GM18858 (cell line): ENCODE data around the gene SIRPA.

Experiments
- ATAC-seq: cut with Tn5 transposase; IDR thresholded peaks from one replicate; pipeline ENCODE4 v1.9.1; 2021; ENCODE audit not compliant: unreplicated experiment

SIRPA gene

DNA sequence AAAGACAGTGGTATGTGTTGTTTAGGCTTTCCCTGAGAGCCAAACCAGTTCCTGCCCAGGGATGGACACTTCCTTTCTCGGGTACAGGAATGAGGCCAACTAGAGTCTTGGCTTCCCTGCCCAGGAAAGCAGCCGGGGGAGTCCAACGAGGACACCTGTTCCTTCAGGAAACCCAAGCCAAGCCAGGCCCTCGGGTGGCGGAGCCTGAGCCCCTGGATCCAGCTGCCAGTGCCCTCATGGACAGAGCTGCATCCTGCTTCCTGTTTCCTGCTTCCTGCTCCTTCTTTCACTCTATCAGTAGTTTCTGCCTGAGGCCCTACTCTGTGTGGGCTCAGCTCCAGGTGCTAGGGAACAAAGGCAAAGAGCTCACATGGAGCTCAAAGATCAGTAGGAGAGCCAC lies 7.9 kb upstream of the SIRPA start:
- no peak for ATAC-seq

DNA sequence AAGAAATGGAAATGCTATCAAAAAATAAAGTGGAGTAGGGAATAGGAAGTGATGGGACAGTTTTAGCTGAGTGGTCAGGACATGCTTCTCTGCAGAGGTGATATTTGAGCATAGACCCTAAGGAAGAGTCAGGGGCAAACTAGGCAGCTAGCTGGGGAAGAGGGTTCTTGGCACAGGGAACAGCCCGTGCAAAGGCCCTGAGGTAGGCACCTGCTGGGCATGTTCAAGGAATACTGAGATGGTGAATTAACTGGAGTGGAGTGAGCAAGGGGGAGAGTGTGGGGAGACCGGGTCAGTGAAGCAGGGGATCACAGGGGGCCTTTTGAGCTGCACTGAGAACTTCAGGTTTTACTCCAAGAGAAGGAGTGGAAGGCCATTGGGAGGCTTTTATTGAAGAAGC lies 7.5 kb upstream of the SIRPA start:
- no peak for ATAC-seq

DNA sequence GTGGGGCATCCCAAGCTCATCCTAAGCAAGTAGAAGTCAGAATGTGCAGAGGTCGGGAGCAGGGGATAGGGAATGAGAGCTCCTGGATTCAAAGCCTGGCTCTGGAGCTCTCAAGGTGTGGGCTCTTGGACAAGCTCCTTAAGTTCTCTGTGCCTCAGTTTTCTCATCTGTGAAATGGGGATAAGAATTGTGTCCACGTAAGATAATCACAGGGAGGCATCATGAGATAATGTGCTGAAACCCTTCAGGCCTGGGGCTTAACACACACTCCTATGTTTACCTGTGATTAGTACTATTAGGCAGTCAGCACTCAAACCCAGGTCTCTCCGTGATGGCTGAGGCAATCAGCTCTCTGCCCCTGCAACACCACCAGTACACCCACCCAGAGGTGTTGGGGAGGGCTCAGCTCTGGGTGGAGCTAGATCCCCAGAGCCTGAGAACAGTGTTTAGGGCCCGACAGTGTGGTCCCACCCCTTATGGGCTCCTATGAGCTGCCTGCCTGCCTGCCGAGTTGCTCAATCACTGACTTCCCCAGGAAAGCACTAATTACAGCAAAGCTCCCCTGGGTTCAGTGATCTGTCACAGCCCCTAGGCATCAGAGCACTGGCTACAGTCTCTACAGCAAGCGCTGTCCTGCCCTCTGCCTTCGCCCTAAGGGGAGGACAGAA lies 6.3 kb upstream of the SIRPA start:
- ATAC-seq = no peak

DNA sequence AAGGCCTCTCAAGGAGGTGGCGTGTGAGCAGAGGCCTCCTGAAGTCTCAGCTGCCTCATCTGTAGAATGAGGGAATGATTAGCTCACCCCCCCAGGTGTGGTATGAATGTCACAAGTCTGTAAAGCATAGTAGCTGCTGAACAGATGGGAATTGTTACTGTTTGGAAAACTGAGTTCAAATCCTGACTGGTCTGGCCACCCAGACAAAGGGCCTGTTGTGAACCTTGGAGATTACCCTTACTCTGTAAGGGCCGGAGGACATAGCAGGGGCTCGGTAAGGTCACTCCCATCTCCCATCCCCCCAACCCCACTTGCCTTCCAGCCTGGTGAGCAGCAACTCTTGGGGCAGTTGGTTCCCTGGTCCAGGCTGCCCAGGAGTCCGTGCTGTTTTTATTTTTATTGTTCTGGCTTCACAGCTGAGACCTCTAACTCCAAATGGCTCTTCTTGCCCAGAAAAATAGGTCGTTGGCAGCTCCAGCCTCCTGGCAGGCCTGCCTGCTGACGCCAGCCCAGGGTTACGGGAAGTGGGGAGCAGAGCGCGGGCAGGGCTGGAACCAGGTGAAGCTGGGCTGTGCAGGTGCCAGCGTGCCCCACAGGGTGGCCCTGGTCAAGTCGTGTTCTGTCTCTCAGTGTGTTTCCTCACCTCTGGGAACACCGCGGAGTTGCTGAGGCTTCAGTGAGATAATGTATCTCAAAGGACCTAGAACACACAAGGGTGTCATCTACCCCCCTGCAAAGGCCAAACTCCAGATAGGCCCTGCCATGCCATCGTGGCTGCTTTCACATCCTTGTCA lies 4.5 kb upstream of the SIRPA start:
- no peak for ATAC-seq

DNA sequence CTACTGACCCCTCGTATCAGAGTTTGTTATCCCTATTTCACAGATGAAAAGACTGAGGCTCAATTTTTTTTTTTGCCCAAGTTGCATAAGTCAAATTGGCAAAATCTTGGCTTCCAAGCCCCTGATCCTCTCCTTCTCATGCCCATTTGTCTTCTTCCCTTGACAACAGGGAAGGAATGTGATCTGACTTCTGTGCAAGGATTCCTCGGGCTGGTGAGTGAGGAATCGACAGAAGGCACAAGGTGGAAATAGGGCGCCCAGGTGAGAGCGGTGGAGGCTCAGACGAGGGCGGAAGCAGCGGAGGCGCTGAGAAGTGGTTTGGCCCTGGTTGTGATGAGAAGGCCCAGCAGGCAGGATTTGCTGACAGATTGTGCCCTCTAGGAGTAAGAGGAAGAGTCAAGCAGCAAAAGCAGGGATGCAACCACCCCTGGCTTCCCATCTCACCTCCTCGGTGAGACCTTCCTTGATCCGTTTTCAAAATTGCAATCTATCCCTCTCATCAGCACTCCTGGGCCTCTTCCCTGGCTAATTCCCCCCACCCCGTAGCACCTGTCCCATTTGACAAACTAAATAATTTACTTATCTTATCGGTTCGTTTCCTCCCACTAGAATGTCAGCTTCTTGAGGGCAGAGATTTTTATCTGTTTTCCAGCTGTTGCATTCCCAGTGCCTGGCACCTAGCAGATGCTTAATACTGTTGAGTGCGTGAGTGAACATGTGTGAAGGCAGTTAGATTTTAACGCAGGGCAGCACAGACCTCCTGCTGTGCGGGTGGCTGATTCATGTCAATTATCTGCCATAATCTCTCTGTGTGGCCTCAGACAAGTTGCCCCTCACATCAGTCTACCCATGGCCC lies 3.7 kb upstream of the SIRPA start:
- ATAC-seq = no peak

DNA sequence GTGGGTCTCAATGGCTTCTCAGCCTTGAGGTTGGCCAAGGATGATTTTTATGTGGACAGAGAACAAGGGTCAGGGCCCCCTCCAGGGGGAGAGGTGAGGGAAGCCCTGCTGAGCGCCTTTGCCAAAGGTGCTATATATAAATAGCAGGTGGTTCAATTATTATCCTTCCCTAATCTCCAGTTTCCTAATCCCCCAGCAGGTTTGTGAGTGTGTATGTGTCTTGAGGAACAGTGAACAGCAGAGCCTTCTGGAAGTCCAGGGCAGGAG lies 3.2 kb upstream of the SIRPA start:
- no peak for ATAC-seq

DNA sequence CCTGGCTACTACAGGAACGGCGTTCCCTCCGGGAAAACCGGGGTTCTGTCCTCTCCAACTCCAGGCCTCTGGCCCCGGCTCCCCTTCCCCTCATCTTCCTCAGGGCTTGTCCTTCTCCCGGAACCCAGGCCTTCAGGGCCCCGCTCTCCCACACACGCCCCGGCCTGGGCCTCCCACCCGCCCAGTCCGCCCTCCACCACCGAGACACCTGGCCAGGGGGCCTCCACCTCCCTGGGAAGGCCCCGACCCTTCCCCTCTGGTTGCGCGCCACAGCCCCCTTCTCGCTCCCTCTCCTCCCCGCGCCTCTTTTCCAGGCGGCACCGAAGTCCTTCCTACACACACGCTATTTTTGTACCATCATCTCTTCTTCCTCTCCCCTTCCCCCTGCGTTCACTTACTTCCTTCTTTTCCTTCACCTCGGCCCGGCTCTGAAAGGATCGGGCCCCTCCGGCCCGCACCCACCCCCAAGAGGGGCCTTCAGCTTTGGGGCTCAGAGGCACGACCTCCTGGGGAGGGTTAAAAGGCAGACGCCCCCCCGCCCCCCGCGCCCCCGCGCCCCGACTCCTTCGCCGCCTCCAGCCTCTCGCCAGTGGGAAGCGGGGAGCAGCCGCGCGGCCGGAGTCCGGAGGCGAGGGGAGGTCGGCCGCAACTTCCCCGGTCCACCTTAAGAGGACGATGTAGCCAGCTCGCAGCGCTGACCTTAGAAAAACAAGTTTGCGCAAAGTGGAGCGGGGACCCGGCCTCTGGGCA lies 1.3 kb upstream of the SIRPA start:
- ATAC-seq = no peak

DNA sequence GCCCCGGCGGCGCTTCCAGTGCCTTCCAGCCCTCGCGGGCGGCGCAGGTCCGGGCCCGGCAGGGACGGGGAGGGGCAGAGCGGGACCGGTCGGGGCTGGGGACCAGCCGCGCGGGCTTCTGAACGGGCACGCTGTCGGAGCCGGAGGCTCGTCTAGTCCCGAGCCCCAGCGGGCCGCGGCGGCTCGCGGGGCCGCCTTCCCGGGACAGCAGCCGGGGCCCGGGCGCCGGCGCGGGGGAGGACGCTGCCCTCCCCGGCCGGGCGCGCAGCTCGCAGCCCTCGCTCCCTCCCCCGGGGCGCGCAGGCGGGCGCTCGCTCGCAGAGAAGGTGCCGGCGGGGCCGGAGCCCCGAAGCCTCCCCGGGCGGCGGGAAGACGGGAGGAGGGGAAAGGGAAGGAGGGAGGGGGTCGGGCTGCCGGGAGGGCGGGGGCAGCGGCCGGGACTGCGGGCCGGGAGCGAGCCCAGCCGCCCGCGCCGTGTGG lies 696 bp upstream of the SIRPA start:
- no peak for ATAC-seq

DNA sequence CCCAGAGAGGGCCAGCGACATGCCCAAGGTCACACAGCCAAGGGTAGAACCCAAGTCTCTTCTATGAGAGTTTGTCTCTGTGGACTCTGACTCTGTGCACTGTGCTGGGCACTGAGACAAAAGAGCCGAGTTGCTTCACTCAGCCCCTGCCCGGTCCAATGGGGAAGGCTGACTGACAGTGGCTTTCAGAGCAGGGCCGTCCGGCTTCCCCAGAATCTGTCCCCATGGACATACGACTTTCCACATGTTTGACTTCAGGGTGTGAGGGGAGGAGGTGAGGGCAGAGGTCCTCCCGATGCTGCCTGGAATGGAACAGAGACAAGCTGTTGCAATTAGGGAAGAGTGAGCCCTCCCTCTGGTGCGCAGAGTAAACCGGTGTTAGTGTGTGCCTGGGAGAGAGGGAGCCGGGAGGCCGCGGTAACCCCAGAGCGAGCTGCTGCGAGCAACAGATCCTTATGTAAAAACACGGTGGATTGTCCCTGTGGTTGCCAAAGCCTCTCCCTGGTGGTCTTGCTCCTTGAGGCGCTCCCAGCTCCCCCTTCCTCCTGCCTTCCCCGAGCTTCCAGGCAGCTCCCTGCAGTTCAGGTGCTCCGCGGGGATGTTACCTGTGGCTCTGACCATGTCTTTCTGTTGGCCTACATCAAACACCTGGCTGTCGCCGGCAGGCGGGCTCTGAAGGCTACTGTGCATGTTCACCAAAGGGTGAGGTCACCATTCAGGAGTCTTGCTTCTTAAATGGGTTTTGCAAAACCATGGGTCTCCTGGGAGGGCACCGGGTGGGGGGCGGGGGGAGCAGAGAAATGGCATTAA lies 672 bp downstream of the SIRPA start:
- ATAC-seq = no peak

DNA sequence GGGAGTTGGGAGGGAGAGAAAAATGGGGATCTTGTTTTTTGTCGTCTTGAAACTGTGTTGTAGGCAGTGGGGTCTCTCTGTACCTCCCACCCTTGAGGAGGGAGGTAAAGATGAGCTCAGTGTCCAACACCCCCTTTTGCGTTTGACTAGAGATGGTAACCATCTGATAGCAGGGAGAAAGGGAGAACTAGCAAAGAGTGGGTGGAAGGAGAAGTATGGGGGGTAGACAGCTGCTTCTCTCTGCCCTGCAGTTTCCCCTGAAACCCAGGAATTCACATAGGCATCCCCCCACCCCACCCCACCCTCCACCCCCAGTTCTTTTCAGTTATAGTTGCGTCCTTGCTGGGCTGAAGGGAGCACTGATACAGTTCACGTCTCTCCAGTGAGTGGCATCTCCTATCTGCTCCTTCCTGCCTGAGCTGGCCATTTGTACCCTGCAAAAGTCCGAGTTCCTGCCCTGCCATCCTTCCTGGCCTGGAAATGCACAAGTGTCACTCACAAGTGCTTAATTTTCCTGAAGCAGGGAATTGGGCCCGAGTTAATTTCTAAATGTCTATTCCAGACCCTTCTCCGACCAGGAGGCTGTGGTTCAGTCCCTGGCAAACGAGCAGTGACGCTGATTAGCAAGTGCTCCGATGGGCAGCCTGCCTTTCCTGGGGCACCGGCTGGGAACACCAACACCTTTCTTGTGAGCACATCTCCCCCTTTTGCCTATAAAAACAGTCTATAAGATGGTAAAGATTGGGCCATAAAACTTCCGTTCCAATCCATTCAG lies 1.5 kb downstream of the SIRPA start:
- ATAC-seq = no peak

DNA sequence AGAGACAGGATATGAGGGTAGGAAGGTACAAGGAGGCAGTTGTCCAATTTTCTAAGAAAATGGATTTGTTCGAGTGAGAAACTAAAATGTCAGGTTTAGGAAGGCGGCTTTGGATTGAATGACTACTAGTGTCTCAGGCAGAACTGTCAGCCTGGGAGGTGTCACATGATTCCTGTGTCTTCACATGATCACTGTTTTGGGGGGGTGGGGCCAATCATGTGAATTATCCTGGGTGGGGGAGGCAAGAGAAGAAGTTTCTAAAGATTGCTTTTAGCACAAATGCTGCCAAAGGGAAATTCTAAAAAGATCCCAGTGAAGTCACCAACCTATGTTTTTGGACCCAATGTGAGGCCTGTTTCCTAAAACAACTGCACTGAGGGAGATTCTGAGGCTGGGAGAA lies 2.3 kb downstream of the SIRPA start:
- ATAC-seq = no peak

DNA sequence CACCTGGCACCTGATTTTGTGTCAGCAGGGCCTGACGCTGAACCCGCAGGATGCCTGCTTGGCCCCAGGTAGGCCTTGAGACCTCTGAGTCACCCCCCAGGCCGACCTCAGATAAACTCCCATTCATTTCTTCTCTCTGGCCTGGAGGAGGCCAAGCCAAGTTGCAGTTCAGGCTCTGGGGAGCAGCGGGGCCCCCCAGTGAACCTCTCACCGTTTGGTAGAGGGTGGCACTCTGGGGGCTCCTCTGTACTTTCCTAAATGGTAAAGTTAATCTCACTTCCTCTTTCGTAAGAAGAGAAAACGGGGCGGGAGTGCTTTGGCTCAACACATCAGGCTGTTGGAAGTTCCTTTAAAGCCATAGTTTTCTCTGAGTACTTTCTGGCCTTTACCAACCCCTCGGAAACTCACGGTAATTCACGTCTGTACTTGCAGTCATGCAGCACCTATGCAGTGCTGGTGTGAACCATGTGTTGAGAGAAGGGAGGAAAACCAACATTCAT lies 2.8 kb downstream of the SIRPA start:
- peak; percentile 54 for ATAC-seq

DNA sequence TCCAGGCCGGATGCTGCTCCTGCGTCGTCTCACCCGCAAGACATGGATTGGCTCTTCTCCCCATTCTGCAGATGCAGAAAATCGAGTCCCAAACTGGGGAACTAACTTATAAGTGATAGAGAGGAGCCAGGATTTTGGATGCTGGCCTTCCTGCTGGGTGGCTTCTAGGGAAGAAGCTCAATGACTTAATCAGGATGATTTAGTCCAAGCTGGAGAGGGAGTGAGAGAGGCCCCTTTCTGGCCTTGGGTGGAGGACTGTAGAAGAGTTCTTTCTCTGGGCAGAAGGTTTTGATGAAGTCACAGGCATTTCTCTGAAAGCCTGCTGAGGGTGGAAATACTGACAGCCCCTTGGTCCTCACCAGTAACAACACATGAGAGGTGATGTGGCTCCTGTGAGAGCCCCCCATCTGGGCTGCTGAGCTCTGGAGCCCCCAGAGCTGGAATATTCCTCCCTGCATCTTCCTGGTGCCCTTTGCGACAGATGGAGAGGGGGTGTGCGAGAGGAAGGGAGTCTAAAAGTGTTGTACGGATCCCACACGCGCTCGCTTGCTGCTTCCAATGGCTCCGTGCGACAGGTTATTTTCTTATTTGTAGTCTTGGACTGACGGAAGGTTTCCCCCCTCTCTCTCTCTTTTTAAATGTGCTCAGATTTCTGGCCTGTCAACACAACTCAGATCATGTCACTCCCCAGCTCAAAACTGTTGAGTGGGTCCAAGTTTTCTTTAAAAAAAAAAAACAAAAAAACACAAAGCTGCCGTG lies 3.5 kb downstream of the SIRPA start:
- ATAC-seq = no peak

DNA sequence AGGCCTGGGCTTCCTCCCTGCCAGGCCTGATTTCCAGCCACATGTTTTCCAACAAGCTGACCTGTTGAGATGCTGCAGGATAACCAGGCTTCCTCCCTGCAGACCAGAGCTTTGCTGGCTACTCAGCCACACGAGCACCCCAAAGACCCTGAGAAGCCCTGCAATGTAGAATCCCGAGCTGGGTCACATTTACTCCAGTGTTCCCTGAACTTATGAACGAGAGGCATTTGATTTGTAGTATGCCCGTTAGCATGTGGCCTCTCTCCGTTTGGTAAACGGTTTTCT lies 4.0 kb downstream of the SIRPA start:
- no peak for ATAC-seq

DNA sequence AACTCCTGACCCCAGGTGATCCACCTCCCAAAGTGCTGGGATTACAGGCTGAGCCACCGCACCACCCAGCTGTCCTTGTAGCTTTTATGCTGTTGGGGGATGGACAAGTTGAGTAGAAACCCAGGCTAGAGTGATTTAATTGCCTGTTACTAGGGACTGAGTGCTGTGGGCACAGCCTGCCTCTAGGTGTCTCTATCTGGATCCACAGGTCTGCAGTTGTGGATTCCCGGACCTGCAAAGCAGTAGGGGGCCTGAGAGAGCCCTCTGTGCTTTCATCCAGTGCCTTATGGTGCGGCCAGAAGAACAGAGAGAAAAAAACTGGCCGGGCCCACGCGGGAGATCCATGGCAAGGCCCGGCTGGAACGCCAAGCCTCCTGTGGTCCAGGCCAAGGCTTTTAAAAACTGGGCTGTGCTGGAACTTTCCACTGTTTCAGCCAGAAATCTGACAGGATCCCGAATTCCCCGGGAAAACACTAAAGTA lies 5.2 kb downstream of the SIRPA start:
- ATAC-seq = no peak

DNA sequence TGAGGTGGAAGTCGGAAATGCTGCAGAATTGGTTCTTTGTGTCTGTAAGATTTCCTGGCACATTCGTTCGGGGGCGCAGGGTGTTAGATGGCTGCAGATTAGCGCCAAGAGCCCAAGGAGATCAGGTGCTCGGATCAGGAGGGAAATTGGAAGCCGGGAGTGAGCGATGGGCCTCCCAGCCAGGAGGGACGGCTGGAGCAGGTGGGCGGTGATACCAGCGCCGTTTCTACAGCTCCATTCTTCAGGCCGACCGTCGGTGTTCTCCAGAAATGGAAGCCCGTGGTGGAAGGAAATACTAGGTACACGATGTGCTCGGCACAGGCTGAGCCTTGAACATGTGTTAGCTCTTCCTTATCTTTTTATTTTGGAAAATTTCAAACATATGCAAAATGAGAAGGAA lies 6.5 kb downstream of the SIRPA start:
- no peak for ATAC-seq

DNA sequence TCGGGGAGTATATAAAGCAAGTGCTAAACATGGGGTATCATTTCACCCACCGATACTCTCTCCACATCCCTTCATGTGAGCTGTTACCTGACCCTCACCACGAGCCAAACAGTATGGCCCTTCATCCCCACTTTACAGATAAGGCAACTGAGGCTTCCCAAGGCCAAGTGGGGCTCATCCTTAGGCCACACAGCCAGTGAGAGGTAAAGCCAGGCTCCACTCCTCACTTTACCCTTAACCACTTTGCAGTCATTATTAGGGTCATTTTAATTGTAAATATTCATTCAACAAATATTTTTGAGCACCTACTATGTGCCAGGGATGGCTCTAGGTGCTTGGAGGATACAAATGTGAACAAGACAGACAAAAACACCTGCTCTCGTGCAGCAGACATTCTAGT lies 7.0 kb downstream of the SIRPA start:
- ATAC-seq = no peak

DNA sequence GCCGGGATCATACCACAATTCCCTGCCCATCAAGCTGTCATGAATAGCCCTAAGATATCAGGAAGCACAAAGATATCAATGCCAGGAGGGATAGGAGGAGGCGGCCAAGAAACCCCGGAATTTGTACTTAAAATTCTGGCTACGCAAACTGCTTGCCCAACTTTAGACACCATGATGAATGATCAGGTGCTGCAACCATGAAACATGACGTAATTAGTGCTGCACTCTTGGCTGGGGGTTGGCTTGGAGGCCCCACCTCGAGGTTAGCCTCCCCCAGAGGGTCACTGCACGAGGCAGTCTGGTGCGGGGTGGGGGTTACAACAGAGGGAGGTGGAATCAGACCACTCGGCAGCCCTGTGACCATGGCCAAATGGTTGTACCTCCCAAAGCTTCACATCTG lies 8.9 kb downstream of the SIRPA start:
- ATAC-seq = no peak

DNA sequence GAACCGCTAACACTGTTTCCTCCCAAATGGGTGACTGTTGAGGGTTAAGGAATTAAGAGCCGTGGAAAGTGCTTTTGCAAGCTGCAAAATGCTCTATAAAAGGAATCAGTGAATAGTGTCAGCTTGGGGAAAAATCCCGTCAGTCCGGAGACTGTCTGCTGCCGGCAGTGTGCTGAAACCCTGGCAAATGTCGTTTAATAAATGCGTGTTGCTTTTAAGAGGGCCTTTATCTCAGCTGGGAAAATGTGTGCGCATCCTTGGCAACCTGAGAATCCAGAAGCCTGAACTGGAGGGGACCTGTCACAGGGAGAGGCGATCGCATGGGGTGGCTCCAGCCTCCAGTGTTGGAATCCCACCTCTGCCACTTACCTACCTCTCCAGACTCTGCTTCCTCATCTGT lies 9.8 kb downstream of the SIRPA start:
- ATAC-seq = no peak
